Ishikawa (cell line): Measurements from ENCODE around the gene BFSP1.

Experiments used
- CEBPB ChIP-seq: IDR thresholded peaks from 2 replicates; pipeline ENCODE4 v1.6.1; 2012
- CREB1 ChIP-seq: IDR thresholded peaks from 2 replicates; pipeline ENCODE4 v1.6.1; 2012; ENCODE audit warnings: low read depth
- EGR1 ChIP-seq: IDR thresholded peaks from 2 replicates; pipeline ENCODE4 v1.6.1; 2012
- EP300 ChIP-seq: IDR thresholded peaks from 2 replicates; pipeline ENCODE4 v1.6.1; 2012; ENCODE audit warnings: borderline replicate concordance
- FOXM1 ChIP-seq: IDR thresholded peaks from 2 replicates; pipeline ENCODE4 v1.6.1; 2012; ENCODE audit warnings: low read depth, borderline replicate concordance
- MAX ChIP-seq: IDR thresholded peaks from 2 replicates; pipeline ENCODE4 v1.6.1; 2012
- NFIC ChIP-seq: IDR thresholded peaks from 2 replicates; pipeline ENCODE4 v1.6.1; 2012
- RAD21 ChIP-seq: IDR thresholded peaks from 2 replicates; pipeline ENCODE4 v1.6.1; 2012; ENCODE audit warnings: low read depth
- REST ChIP-seq: IDR thresholded peaks from 2 replicates; pipeline ENCODE4 v1.6.1; 2012; ENCODE audit warnings: low read depth, mild to moderate bottlenecking
- TAF1 ChIP-seq: IDR thresholded peaks from 2 replicates; pipeline ENCODE4 v1.6.1; 2012; ENCODE audit warnings: low read depth, mild to moderate bottlenecking
- TCF12 ChIP-seq: IDR thresholded peaks from 2 replicates; pipeline ENCODE4 v1.6.1; 2012; ENCODE audit warnings: low read depth
- TEAD4 ChIP-seq: IDR thresholded peaks from 2 replicates; pipeline ENCODE4 v1.6.1; 2012
- USF1 ChIP-seq: IDR thresholded peaks from 2 replicates; pipeline ENCODE4 v1.6.1; 2012
- YY1 ChIP-seq: IDR thresholded peaks from 2 replicates; pipeline ENCODE4 v1.6.1; 2012; ENCODE audit warnings: low read depth
- ZBTB7A ChIP-seq: IDR thresholded peaks from 2 replicates; pipeline ENCODE4 v1.6.1; 2012; ENCODE audit warnings: low read depth

The BFSP1 gene

GRCh38 chr20:17555106-17555505 lies 23.9 kb upstream of the BFSP1 start:
- TF ChIP-seq TAF1 (no peak), EP300 (no peak), EGR1 (no peak), CREB1 (no peak), ZBTB7A (no peak), MAX (no peak), FOXM1 (no peak), TCF12 (no peak)

GRCh38 chr20:17549131-17549530 lies 18.0 kb upstream of the BFSP1 start:
- no peak for TF ChIP-seq RAD21
- no peak for TF ChIP-seq YY1
- no peak for TF ChIP-seq EGR1
- no peak for TF ChIP-seq NFIC
- no peak for TF ChIP-seq EP300
- no peak for TF ChIP-seq CREB1
- no peak for TF ChIP-seq TCF12

GRCh38 chr20:17545127-17545526 lies 13.9 kb upstream of the BFSP1 start:
- TF ChIP-seq YY1 (no peak), CREB1 (no peak), EP300 (no peak), TAF1 (no peak), EGR1 (no peak), TEAD4 (no peak), RAD21 (no peak), TCF12 (no peak), MAX (no peak), CEBPB (no peak), REST (no peak), NFIC (no peak)

GRCh38 chr20:17543531-17544131 lies 12.5 kb upstream of the BFSP1 start:
- TF ChIP-seq USF1 (no peak), MAX (no peak), EGR1 (no peak)

- TF ChIP-seq TAF1, result no peak
- TF ChIP-seq CREB1, result no peak
- no peak for TF ChIP-seq NFIC
- no peak for TF ChIP-seq TCF12
- no peak for TF ChIP-seq EP300
- TF ChIP-seq RAD21, result no peak
- TF ChIP-seq FOXM1, result no peak
- TF ChIP-seq YY1, result no peak
- TF ChIP-seq ZBTB7A, result no peak
- TF ChIP-seq REST, result no peak
- TF ChIP-seq TEAD4, result no peak
- no peak for TF ChIP-seq CEBPB
- no peak for TF ChIP-seq MAX
- no peak for TF ChIP-seq USF1
- no peak for TF ChIP-seq EGR1
Observed at GRCh38 chr20:17542993-17543412, 11.8 kb upstream of the BFSP1 start.

GRCh38 chr20:17542481-17542880 lies 11.3 kb upstream of the BFSP1 start:
- TF ChIP-seq FOXM1, result no peak
- TF ChIP-seq EP300, result no peak
- TF ChIP-seq RAD21, result no peak
- no peak for TF ChIP-seq ZBTB7A
- TF ChIP-seq CEBPB, result no peak
- no peak for TF ChIP-seq TAF1
- no peak for TF ChIP-seq MAX
- no peak for TF ChIP-seq USF1
- TF ChIP-seq TCF12, result no peak
- TF ChIP-seq CREB1, result no peak
- TF ChIP-seq NFIC, result no peak
- no peak for TF ChIP-seq YY1
- TF ChIP-seq REST, result no peak
- no peak for TF ChIP-seq EGR1
